ENCODE data around the gene PROM1. TPM values are rescaled to one million over a fixed set of nuclear protein-coding genes. Genes with fewer than 3 reads are reported as not detected.

PROM1 gene
- total and polyA plus RNA-seq, 2 experiments from 2014 or later, result 36.6 to 66.6 TPM

DNA sequence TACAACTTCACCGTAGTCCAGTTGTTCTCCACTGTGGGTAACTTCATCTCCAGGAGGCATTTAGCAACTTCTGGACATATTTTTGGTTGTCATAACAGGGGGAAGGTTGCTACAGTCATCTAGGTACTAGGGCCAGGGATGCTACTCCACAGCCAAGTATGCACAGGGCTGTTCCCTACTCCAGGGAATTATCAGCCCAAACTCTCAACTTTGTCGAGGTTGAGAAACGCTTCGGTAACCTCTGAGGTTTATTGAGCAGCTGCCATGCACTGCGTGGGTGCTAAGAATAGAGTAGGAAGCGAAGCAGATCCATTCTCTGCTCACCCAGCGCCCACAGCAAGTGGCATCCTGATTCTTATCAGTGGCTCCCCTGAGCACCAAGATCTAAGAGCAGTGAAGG, 153.5 kb downstream of the PROM1 start:
- H3K27me3 Mint-ChIP-seq (ENCODE audit: insufficient read depth, low read depth, poor library complexity), result peaks cover 1% of the 10 kb centered on the region
- no peaks in the 10 kb centered on the region for H3K4me1 Mint-ChIP-seq
- TF ChIP-seq, protein P1, sequence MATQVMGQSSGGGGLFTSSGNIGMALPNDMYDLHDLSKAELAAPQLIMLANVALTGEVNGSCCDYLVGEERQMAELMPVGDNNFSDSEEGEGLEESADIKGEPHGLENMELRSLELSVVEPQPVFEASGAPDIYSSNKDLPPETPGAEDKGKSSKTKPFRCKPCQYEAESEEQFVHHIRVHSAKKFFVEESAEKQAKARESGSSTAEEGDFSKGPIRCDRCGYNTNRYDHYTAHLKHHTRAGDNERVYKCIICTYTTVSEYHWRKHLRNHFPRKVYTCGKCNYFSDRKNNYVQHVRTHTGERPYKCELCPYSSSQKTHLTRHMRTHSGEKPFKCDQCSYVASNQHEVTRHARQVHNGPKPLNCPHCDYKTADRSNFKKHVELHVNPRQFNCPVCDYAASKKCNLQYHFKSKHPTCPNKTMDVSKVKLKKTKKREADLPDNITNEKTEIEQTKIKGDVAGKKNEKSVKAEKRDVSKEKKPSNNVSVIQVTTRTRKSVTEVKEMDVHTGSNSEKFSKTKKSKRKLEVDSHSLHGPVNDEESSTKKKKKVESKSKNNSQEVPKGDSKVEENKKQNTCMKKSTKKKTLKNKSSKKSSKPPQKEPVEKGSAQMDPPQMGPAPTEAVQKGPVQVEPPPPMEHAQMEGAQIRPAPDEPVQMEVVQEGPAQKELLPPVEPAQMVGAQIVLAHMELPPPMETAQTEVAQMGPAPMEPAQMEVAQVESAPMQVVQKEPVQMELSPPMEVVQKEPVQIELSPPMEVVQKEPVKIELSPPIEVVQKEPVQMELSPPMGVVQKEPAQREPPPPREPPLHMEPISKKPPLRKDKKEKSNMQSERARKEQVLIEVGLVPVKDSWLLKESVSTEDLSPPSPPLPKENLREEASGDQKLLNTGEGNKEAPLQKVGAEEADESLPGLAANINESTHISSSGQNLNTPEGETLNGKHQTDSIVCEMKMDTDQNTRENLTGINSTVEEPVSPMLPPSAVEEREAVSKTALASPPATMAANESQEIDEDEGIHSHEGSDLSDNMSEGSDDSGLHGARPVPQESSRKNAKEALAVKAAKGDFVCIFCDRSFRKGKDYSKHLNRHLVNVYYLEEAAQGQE (IDR thresholded peaks at IDR 0.05; ENCODE audit: unreplicated experiment), result no peak
- TF ChIP-seq EZH2phosphoT487 (IDR thresholded peaks at IDR 0.05; ENCODE audit: unreplicated experiment) (no peak), EZH2 (IDR thresholded peaks at IDR 0.05; ENCODE audit: low read depth, unreplicated experiment) (no peak), ZNF114 (CRISPR knock-in tag; IDR thresholded peaks at IDR 0.05) (no peak), ZNF331 (CRISPR knock-in tag; IDR thresholded peaks at IDR 0.05; ENCODE audit: low read depth) (no peak), POLR2AphosphoS5 (IDR thresholded peaks at IDR 0.05; ENCODE audit: low read depth) (no peak), STAT1 (IDR thresholded peaks at IDR 0.05; ENCODE audit: unreplicated experiment) (no peak), CREB1 (CRISPR knock-in tag; IDR thresholded peaks at IDR 0.05; ENCODE audit: low read depth) (no peak), NANOG (IDR thresholded peaks at IDR 0.05; ENCODE audit: borderline replicate concordance) (no peak), JUNB (IDR thresholded peaks at IDR 0.05; ENCODE audit: unreplicated experiment) (no peak)
- TF ChIP-seq, protein P2, sequence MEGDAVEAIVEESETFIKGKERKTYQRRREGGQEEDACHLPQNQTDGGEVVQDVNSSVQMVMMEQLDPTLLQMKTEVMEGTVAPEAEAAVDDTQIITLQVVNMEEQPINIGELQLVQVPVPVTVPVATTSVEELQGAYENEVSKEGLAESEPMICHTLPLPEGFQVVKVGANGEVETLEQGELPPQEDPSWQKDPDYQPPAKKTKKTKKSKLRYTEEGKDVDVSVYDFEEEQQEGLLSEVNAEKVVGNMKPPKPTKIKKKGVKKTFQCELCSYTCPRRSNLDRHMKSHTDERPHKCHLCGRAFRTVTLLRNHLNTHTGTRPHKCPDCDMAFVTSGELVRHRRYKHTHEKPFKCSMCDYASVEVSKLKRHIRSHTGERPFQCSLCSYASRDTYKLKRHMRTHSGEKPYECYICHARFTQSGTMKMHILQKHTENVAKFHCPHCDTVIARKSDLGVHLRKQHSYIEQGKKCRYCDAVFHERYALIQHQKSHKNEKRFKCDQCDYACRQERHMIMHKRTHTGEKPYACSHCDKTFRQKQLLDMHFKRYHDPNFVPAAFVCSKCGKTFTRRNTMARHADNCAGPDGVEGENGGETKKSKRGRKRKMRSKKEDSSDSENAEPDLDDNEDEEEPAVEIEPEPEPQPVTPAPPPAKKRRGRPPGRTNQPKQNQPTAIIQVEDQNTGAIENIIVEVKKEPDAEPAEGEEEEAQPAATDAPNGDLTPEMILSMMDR (conservative IDR thresholded peaks at IDR 0.05; ENCODE audit: low read depth in 2 of 2), result no peak
- TF ChIP-seq, protein P3, sequence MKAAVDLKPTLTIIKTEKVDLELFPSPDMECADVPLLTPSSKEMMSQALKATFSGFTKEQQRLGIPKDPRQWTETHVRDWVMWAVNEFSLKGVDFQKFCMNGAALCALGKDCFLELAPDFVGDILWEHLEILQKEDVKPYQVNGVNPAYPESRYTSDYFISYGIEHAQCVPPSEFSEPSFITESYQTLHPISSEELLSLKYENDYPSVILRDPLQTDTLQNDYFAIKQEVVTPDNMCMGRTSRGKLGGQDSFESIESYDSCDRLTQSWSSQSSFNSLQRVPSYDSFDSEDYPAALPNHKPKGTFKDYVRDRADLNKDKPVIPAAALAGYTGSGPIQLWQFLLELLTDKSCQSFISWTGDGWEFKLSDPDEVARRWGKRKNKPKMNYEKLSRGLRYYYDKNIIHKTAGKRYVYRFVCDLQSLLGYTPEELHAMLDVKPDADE (IDR thresholded peaks at IDR 0.05), result no peak
- TF ChIP-seq, protein P4, sequence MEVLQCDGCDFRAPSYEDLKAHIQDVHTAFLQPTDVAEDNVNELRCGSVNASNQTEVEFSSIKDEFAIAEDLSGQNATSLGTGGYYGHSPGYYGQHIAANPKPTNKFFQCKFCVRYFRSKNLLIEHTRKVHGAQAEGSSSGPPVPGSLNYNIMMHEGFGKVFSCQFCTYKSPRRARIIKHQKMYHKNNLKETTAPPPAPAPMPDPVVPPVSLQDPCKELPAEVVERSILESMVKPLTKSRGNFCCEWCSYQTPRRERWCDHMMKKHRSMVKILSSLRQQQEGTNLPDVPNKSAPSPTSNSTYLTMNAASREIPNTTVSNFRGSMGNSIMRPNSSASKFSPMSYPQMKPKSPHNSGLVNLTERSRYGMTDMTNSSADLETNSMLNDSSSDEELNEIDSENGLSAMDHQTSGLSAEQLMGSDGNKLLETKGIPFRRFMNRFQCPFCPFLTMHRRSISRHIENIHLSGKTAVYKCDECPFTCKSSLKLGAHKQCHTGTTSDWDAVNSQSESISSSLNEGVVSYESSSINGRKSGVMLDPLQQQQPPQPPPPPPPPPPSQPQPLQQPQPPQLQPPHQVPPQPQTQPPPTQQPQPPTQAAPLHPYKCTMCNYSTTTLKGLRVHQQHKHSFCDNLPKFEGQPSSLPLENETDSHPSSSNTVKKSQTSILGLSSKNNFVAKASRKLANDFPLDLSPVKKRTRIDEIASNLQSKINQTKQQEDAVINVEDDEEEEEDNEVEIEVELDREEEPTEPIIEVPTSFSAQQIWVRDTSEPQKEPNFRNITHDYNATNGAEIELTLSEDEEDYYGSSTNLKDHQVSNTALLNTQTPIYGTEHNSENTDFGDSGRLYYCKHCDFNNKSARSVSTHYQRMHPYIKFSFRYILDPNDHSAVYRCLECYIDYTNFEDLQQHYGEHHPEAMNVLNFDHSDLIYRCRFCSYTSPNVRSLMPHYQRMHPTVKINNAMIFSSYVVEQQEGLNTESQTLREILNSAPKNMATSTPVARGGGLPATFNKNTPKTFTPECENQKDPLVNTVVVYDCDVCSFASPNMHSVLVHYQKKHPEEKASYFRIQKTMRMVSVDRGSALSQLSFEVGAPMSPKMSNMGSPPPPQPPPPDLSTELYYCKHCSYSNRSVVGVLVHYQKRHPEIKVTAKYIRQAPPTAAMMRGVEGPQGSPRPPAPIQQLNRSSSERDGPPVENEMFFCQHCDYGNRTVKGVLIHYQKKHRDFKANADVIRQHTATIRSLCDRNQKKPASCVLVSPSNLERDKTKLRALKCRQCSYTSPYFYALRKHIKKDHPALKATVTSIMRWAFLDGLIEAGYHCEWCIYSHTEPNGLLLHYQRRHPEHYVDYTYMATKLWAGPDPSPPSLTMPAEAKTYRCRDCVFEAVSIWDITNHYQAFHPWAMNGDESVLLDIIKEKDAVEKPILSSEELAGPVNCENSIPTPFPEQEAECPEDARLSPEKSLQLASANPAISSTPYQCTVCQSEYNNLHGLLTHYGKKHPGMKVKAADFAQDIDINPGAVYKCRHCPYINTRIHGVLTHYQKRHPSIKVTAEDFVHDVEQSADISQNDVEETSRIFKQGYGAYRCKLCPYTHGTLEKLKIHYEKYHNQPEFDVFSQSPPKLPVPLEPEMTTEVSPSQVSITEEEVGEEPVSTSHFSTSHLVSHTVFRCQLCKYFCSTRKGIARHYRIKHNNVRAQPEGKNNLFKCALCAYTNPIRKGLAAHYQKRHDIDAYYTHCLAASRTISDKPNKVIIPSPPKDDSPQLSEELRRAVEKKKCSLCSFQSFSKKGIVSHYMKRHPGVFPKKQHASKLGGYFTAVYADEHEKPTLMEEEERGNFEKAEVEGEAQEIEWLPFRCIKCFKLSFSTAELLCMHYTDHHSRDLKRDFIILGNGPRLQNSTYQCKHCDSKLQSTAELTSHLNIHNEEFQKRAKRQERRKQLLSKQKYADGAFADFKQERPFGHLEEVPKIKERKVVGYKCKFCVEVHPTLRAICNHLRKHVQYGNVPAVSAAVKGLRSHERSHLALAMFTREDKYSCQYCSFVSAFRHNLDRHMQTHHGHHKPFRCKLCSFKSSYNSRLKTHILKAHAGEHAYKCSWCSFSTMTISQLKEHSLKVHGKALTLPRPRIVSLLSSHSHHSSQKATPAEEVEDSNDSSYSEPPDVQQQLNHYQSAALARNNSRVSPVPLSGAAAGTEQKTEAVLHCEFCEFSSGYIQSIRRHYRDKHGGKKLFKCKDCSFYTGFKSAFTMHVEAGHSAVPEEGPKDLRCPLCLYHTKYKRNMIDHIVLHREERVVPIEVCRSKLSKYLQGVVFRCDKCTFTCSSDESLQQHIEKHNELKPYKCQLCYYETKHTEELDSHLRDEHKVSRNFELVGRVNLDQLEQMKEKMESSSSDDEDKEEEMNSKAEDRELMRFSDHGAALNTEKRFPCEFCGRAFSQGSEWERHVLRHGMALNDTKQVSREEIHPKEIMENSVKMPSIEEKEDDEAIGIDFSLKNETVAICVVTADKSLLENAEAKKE (CRISPR knock-in tag; IDR thresholded peaks at IDR 0.05), result no peak
- Histone ChIP-seq H4K20me1 (replicated peaks; ENCODE audit: insufficient read depth) (no peaks in the 10 kb centered on the region), H3K79me2 (replicated peaks; ENCODE audit: insufficient read depth) (no peaks in the 10 kb centered on the region), H3K4me3 (no peak overlapping the region), H3K4me1 (ENCODE audit: insufficient read depth) (no peaks in the 10 kb centered on the region), H3K36me3 (ENCODE audit: insufficient read depth) (no peaks in the 10 kb centered on the region), H2AFZ (no peak overlapping the region), H3F3A (replicated peaks; ENCODE audit: low read depth) (no peaks in the 10 kb centered on the region), H3K4me2 (no peak overlapping the region), H3K27ac (ENCODE audit: low read depth) (no peak overlapping the region), H3K9me2 (ENCODE audit: insufficient read depth) (peaks cover 7% of the 10 kb centered on the region; the same call in 1 of the 2 replicates), H3K27me3 (ENCODE audit: insufficient read depth) (no peaks in the 10 kb centered on the region)
- H3K9me3 Mint-ChIP-seq, result no peaks in the 10 kb centered on the region
- ATAC-seq (no peak), DNase-seq (ENCODE audit: low spot score) (no peak)
- H3K4me3 Mint-ChIP-seq, result no peak overlapping the region
- H3K27ac Mint-ChIP-seq, result no peak overlapping the region
- no peaks in the 10 kb centered on the region for H3K36me3 Mint-ChIP-seq (ENCODE audit: low read depth)
